SU-DHL-6 (cell line): Measurements from ENCODE around the gene SLC12A8.

ENCODE experiments used
- EZH2phosphoT487 ChIP-seq: fragments of 200-600 bp; sonication (generic), shearing (Covaris generic); conservative IDR thresholded peaks from 2 replicates; pipeline ENCODE4 v1.6.1; 2018; ENCODE audit warnings: mild to moderate bottlenecking, antibody characterized with exemption, low read length, moderate library complexity, mixed read lengths
- TF ChIP-seq, protein P1 (sequence below): fragments of 200-600 bp; sonication (generic); IDR thresholded peaks from one replicate; pipeline ENCODE4 v1.5.1; 2017; ENCODE audit warnings: antibody characterized with exemption, mild to moderate bottlenecking, low read length, moderate library complexity; ENCODE audit not compliant: insufficient read depth, poor library complexity, severe bottlenecking

DNA sequence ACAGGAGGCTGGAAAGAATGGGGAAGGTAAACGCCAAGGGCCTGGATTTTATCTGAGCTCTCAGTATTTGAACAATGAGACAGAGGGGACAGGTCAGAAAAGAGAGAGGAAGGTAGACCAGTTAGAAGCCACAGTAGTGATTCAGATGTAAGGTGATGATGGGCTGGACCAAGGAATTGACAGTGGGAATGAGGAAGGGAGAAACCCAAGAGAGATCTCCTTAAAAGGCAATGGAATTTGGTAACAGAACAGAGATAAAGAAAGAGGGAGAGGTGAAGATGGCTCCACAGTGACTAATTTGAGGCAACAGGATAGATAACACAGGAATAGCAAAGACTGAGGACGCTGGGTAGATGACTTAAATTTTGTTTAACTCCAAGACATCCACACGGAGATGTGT is 145.3 kb downstream of the SLC12A8 start:
- TF ChIP-seq, protein P1, sequence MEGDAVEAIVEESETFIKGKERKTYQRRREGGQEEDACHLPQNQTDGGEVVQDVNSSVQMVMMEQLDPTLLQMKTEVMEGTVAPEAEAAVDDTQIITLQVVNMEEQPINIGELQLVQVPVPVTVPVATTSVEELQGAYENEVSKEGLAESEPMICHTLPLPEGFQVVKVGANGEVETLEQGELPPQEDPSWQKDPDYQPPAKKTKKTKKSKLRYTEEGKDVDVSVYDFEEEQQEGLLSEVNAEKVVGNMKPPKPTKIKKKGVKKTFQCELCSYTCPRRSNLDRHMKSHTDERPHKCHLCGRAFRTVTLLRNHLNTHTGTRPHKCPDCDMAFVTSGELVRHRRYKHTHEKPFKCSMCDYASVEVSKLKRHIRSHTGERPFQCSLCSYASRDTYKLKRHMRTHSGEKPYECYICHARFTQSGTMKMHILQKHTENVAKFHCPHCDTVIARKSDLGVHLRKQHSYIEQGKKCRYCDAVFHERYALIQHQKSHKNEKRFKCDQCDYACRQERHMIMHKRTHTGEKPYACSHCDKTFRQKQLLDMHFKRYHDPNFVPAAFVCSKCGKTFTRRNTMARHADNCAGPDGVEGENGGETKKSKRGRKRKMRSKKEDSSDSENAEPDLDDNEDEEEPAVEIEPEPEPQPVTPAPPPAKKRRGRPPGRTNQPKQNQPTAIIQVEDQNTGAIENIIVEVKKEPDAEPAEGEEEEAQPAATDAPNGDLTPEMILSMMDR: no peak
- no peak for TF ChIP-seq EZH2phosphoT487
